K562 (cell line): ENCODE results near the gene ENSA. TPM values are rescaled to one million over a fixed set of nuclear protein-coding genes. Genes with fewer than 3 reads are reported as not detected.

Experiments
- ATAC-seq: fragments of 200-7000 bp; cut with Tn5 transposase; 3 replicates; pipeline ENCODE4 v1.9.1; 2020; ENCODE audit warnings: moderate library complexity
- BruUV-seq: library from RNA; stranded (reverse); fragments of 400-500 nt; replicated peaks from 2 replicates; lab custom pipeline; 2021; lab: Mats Ljungman, UMichigan
- CTCF ChIA-PET: fragments of 300-600 bp; formaldehyde crosslinking; extraction: SDS; loops from one replicate; lab custom pipeline; 2021; ENCODE audit warnings: low intra/inter-chr PET ratio; lab: Yijun Ruan, JAX
- POLR2A ChIA-PET: fragments of 300-600, 350-650 bp; sonication (Branson Sonifier 250); formaldehyde crosslinking; extraction: SDS; loops from one replicate; lab custom pipeline; 2021; ENCODE audit warnings: antibody characterized with exemption, inconsistent platforms; lab: Yijun Ruan, JAX
- DNase-seq, 4 experiments: peaks; one replicate each; pipeline versions ENCODE4 v3.0.0 to v3.0.0-alpha.2; 2011 to 2018; ENCODE audit warnings: low spot score in 3 of 4, mixed read lengths in 3 of 4; ENCODE audit errors: extremely low read depth in 1 of 4
- FAIRE-seq: peaks from 2 replicates; lab custom pipeline; 2011; peaks lifted over from hg19 to GRCh38; lab: Jason Lieb, UNC
- H2AFZ ChIP-seq: 2 replicates; pipeline ENCODE4 v1.6.0; 2011; ENCODE audit warnings: low read depth, low read length, control low read depth, inconsistent platforms
- H3K27ac ChIP-seq: fragments of 200-600 bp; 3 replicates; pipeline ENCODE4 v1.8.0; 2011; ENCODE audit warnings: low read depth, mild to moderate bottlenecking, control low read depth, inconsistent platforms, low read length, moderate library complexity, mixed read lengths; ENCODE audit errors: extremely low read depth
- H3K27me3 ChIP-seq, 2 experiments: fragments of 300-600 bp in 1 of 2; 2 replicates in 1 of 2; 3 replicates in 1 of 2; pipeline versions ENCODE4 v1.6.0 to v1.8.0; 2011; ENCODE audit warnings: inconsistent platforms in 2 of 2, low read length in 2 of 2, mild to moderate bottlenecking in 1 of 2, mixed read lengths in 1 of 2, moderate library complexity in 1 of 2; ENCODE audit not compliant: control insufficient read depth in 2 of 2, insufficient read depth in 2 of 2
- H3K36me3 ChIP-seq: fragments of 300-600 bp; 3 replicates; pipeline ENCODE4 v1.8.0; 2011; ENCODE audit warnings: mild to moderate bottlenecking, low read length, inconsistent platforms; ENCODE audit not compliant: control insufficient read depth, insufficient read depth
- H3K4me1 ChIP-seq, 2 experiments: fragments of 200-600 bp in 1 of 2; replicated peaks in 1 of 2; 2 replicates in 1 of 2; 3 replicates in 1 of 2; pipeline versions ENCODE4 v1.5.1 to v1.8.0; 2011; ENCODE audit warnings: inconsistent platforms in 2 of 2, low read length in 2 of 2, mild to moderate bottlenecking in 1 of 2, mixed read lengths in 1 of 2, moderate library complexity in 1 of 2; ENCODE audit not compliant: control insufficient read depth in 2 of 2, insufficient read depth in 2 of 2
- H3K4me2 ChIP-seq: 2 replicates; pipeline ENCODE4 v1.6.1; 2011; ENCODE audit warnings: low read length, control low read depth, inconsistent platforms, mixed read lengths; ENCODE audit not compliant: insufficient read depth
- H3K4me3 ChIP-seq: fragments of 200-600 bp; sonication (generic), shearing (Covaris generic); 2 replicates; pipeline ENCODE4 v1.5.1; 2016; ENCODE audit warnings: control low read depth, inconsistent platforms
- H3K79me2 ChIP-seq: fragments of 200-600 bp; 3 replicates; pipeline ENCODE4 v1.8.0; 2011; ENCODE audit warnings: low read length, inconsistent platforms; ENCODE audit not compliant: control insufficient read depth, insufficient read depth
- H3K9ac ChIP-seq, 2 experiments: 2 replicates each; pipeline versions ENCODE4 v1.6.0 to v1.6.1; 2011; ENCODE audit warnings: low read depth in 2 of 2, low read length in 2 of 2, control low read depth in 1 of 2, inconsistent platforms in 1 of 2, mild to moderate bottlenecking in 1 of 2, mixed read lengths in 1 of 2; ENCODE audit not compliant: insufficient read depth in 1 of 2
- H3K9me1 ChIP-seq: one replicate; pipeline ENCODE4 v1.6.0; 2011; ENCODE audit warnings: inconsistent platforms, mild to moderate bottlenecking, low read length, moderate library complexity; ENCODE audit not compliant: control insufficient read depth, insufficient read depth
- H3K9me3 ChIP-seq: replicated peaks from 2 replicates; pipeline ENCODE4 v1.5.1; 2011; ENCODE audit warnings: low read depth, low read length, inconsistent platforms; ENCODE audit not compliant: control insufficient read depth, insufficient read depth
- H4K20me1 ChIP-seq: replicated peaks from 2 replicates; pipeline ENCODE4 v1.6.1; 2011; ENCODE audit warnings: low read length, inconsistent platforms, mixed read lengths; ENCODE audit not compliant: control insufficient read depth, insufficient read depth
- CEBPB ChIP-seq: fragments of 450-650 bp; IDR thresholded peaks from 2 replicates; pipeline ENCODE4 v1.6.1; 2016; ENCODE audit warnings: missing genetic modification characterization, missing compliant biosample characterization
- CHD2 ChIP-seq: IDR thresholded peaks from 2 replicates; pipeline ENCODE4 v1.6.1; 2011; ENCODE audit warnings: low read depth, low read length
- FOXJ2 ChIP-seq: fragments of 200-800 bp; sonication (Bioruptor generic); IDR thresholded peaks from 2 replicates; pipeline ENCODE4 v1.6.1; 2016; ENCODE audit warnings: missing genetic modification characterization, missing compliant biosample characterization
- MCM5 ChIP-seq: fragments of 450-650 bp; IDR thresholded peaks from 2 replicates; pipeline ENCODE4 v1.6.1; 2016; ENCODE audit warnings: low read depth
- PYGO2 ChIP-seq: fragments of 450-650 bp; IDR thresholded peaks from 2 replicates; pipeline ENCODE4 v1.6.1; 2016; ENCODE audit warnings: mild to moderate bottlenecking, missing genetic modification characterization, moderate library complexity, missing compliant biosample characterization
- SIN3A ChIP-seq, 2 experiments: fragments of 150-350 bp in 1 of 2; IDR thresholded peaks; 2 replicates each; pipeline ENCODE4 v1.6.1; 2011 to 2016; ENCODE audit warnings: borderline replicate concordance in 2 of 2, low read depth in 2 of 2, low read length in 2 of 2, mild to moderate bottlenecking in 2 of 2, moderate library complexity in 2 of 2; ENCODE audit not compliant: control insufficient read depth in 1 of 2
- SMC3 ChIP-seq: conservative IDR thresholded peaks from 2 replicates; pipeline ENCODE4 v1.6.1; 2011; ENCODE audit warnings: low read depth, low read length, improper control_type of control experiment; ENCODE audit not compliant: insufficient read depth
- ZKSCAN1 ChIP-seq: fragments of 150-350 bp; IDR thresholded peaks from 2 replicates; pipeline ENCODE4 v1.6.1; 2016; ENCODE audit warnings: low read depth, low read length
- ZNF121 ChIP-seq: sonication (generic); formaldehyde crosslinking; conservative IDR thresholded peaks from 2 replicates; pipeline ENCODE4 v1.8.0; 2022; ENCODE audit warnings: missing genetic modification reagents
- WGBS: fragments of 100-300 bp; shearing (Covaris generic); methylation state at CpG from one replicate; pipeline ENCODE4 v1.1.6; 2016; ENCODE audit warnings: low coverage, mixed read lengths; ENCODE audit not compliant: insufficient coverage; ENCODE audit errors: missing lambda C conversion rate; 5-methylcytosine and 5-hydroxymethylcytosine counted together
- in situ Hi-C: fragments of 300-500 bp; cut with MboI; formaldehyde crosslinking; loops from 4 replicates; pipeline ENCODE4 v1.15.0; 2018; ENCODE audit warnings: inconsistent platforms, mixed read lengths
- intact Hi-C: fragments of 100-400 bp; cut with micrococcal nuclease; formaldehyde crosslinking; loops from 2 replicates; pipeline ENCODE4 v1.14.2; 2022
- polyA plus RNA-seq, 8 experiments: library from polyadenylated mRNA; depleted of rRNA in 4 of 8; stranded (reverse) in 5 of 8; unstranded in 3 of 8; fragments of >200 nt; fragmentation: Nextera tagmentation in 2 of 8; fragmentation: Illumina TruSeq in 1 of 8; extraction: Ambion mirVana in 2 of 8; extraction: Trizol in 1 of 8; gene quantifications; 2 replicates each; pipeline versions ENCODE4 v1.2.1 to v1.2.3, GENCODE V29; 2011 to 2014; ENCODE audit warnings: inconsistent platforms in 1 of 8, missing spikeins in 1 of 8
- total RNA-seq, 7 experiments: library from RNA; depleted of rRNA in 6 of 7; stranded (reverse); fragments of >200 nt in 6 of 7; fragmentation: Illumina TruSeq in 2 of 7; extraction: Trizol in 2 of 7; gene quantifications; 2 replicates each; pipeline versions ENCODE4 v1.2.1 to v1.2.3, GENCODE V29; 2011 to 2021; ENCODE audit warnings: low replicate concordance in 1 of 7
- TF ChIP-seq, protein P1 (sequence below): fragments of 250-450 bp; sonication (Bioruptor Pico); IDR thresholded peaks from 2 replicates; pipeline ENCODE4 v1.8.0; 2021; ENCODE audit warnings: mild to moderate bottlenecking, moderate library complexity
- TF ChIP-seq, protein P2 (sequence below): sonication (generic); formaldehyde crosslinking; IDR thresholded peaks from 2 replicates; pipeline ENCODE4 v1.8.1; 2022; ENCODE audit warnings: missing genetic modification reagents
- TF ChIP-seq, protein P3 (sequence below): sonication (generic); formaldehyde crosslinking; IDR thresholded peaks from 2 replicates; pipeline ENCODE4 v1.8.1; 2023; ENCODE audit warnings: mild to moderate bottlenecking, missing genetic modification reagents

Gene ENSA
- total and polyA plus RNA-seq, 9 of the 15 experiments (the other 6 are each of a cell fraction or from before 2014, with no cell fraction given), result 68.1 to 605 (median 188) TPM

DNA sequence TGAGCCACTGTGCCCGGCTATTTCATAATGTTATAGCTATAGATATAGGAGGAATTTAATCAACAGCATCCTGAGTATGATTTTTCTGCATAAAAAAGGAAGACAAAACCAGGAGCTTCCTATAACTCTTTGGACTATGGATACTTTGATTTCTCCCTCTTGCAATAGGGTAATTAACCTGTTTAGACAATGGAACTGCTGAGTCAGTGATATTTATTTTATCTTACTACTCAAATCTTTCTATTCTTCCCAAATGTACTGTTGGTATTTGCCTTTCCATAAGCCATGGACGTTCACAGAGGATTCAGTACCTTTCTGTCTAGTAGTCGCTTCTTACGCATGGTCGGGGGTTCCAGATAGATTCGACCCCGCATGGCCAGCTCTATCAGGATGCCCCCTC is 33.9 kb upstream of the ENSA start (continued):
- TF ChIP-seq, protein P1, sequence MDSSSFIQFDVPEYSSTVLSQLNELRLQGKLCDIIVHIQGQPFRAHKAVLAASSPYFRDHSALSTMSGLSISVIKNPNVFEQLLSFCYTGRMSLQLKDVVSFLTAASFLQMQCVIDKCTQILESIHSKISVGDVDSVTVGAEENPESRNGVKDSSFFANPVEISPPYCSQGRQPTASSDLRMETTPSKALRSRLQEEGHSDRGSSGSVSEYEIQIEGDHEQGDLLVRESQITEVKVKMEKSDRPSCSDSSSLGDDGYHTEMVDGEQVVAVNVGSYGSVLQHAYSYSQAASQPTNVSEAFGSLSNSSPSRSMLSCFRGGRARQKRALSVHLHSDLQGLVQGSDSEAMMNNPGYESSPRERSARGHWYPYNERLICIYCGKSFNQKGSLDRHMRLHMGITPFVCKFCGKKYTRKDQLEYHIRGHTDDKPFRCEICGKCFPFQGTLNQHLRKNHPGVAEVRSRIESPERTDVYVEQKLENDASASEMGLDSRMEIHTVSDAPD (CRISPR knock-in tag), result no peak
- TF ChIP-seq SIN3A (IDR thresholded peaks at IDR 0.05; ENCODE audit: borderline replicate concordance in 2 of 2, control insufficient read depth in 1 of 2, low read depth in 2 of 2, low read length in 2 of 2) (no peak), MCM5 (no peak), ZKSCAN1 (no peak)

DNA sequence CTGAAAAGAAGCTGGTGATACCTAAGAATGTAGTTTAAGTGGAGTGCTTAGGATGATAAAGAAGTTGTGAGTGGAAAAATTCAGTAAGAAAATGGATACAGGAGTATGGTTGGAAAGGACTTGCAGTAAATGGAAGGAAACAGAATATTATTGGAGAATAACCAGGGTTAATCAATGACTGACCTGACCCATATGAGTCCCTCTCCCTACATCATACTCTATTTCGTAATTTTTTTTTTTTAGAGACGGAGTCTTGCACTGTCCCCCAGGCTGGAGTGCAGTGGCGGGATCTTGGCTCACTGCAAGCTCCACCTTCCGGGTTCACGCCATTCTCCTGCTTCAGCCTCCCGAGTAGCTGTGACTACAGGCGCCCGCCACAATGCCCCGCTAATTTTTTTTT is 33.4 kb upstream of the ENSA start:
- Histone ChIP-seq H3K27ac (no peak overlapping the region), H3K4me2 (no peak overlapping the region), H3K36me3 (peaks cover 32% of the 10 kb centered on the region; the same call in 2 of the 3 replicates), H3K9me1 (no peaks in the 10 kb centered on the region), H3K79me2 (no peaks in the 10 kb centered on the region), H3K4me3 (no peak overlapping the region), H2AFZ (no peak overlapping the region), H3K27me3 (no peaks in the 10 kb centered on the region), H4K20me1 (no peaks in the 10 kb centered on the region), H3K4me1 (no peaks in the 10 kb centered on the region), H3K9ac (no peak overlapping the region), H3K9me3 (no peaks in the 10 kb centered on the region)
- no peak for TF ChIP-seq PYGO2
- TF ChIP-seq, protein P2, sequence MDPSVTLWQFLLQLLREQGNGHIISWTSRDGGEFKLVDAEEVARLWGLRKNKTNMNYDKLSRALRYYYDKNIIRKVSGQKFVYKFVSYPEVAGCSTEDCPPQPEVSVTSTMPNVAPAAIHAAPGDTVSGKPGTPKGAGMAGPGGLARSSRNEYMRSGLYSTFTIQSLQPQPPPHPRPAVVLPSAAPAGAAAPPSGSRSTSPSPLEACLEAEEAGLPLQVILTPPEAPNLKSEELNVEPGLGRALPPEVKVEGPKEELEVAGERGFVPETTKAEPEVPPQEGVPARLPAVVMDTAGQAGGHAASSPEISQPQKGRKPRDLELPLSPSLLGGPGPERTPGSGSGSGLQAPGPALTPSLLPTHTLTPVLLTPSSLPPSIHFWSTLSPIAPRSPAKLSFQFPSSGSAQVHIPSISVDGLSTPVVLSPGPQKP (CRISPR knock-in tag), result no peak
- TF ChIP-seq CEBPB, result peak; percentile 17; the same call in 1 of the 2 replicates
- TF ChIP-seq SMC3, result no peak
- TF ChIP-seq CHD2, result no peak
- no peak for TF ChIP-seq ZNF121 (CRISPR knock-in tag)
- no peak for TF ChIP-seq FOXJ2 (tag)
- TF ChIP-seq, protein P3, sequence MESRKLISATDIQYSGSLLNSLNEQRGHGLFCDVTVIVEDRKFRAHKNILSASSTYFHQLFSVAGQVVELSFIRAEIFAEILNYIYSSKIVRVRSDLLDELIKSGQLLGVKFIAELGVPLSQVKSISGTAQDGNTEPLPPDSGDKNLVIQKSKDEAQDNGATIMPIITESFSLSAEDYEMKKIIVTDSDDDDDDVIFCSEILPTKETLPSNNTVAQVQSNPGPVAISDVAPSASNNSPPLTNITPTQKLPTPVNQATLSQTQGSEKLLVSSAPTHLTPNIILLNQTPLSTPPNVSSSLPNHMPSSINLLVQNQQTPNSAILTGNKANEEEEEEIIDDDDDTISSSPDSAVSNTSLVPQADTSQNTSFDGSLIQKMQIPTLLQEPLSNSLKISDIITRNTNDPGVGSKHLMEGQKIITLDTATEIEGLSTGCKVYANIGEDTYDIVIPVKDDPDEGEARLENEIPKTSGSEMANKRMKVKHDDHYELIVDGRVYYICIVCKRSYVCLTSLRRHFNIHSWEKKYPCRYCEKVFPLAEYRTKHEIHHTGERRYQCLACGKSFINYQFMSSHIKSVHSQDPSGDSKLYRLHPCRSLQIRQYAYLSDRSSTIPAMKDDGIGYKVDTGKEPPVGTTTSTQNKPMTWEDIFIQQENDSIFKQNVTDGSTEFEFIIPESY (CRISPR knock-in tag), result peak; percentile 72
- no peak for DNase-seq
- in situ Hi-C loops, result no loop called here
- intact Hi-C loops, result no loop called here
- CTCF ChIA-PET, result no interaction called here
- ATAC-seq, result no peak
- no peak for FAIRE-seq
- POLR2A ChIA-PET, result interaction anchor here (0.9 kb wide), 1 partner anchor 14 kb away, joined by 3 read pairs; no protein-coding TSS in a partner anchor
- BruUV-seq, result no TSS peak
- WGBS, result 93% methylated on average over 9 of the region's 9 CpGs
